ENCODE data around the gene SH3PXD2A. TPM values are rescaled to one million over a fixed set of nuclear protein-coding genes. Genes with fewer than 3 reads are reported as not detected.

SH3PXD2A gene
- total RNA-seq, 1 experiment from 2014 or later, result 4.5 TPM

DNA sequence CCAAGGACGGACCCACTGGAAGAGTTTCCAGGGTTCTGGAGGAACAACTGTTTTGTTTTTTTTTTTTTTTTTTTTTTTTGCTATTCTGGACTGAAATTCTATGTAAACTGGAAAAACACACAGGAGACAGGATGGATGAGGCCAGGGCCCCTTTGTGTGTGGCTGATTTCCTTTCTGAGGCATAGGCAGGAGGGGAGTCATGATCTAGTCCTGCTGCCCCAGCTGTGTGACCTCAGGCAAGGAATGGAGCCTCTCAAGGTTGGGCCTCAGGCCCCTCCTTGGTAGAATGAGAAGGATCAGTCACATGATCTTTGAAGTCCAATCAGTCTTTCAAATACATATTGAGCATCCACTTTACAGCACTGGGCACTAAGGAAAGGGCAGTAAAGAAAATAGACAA, 87.6 kb downstream of the SH3PXD2A start:
- H4K5ac ChIP-seq (ENCODE audit: insufficient read length, low read depth, low read length), result no peak overlapping the region
- no peaks in the 10 kb centered on the region for H3K9me3 Mint-ChIP-seq
- H2BK12ac ChIP-seq (ENCODE audit: insufficient read length, low read depth, low read length), result no peak overlapping the region
- H2BK120ac ChIP-seq (ENCODE audit: low read depth, low read length, poor library complexity, severe bottlenecking), result no peak overlapping the region
- H3K27me3 Mint-ChIP-seq (ENCODE audit: low read depth), result peaks cover 6% of the 10 kb centered on the region; the same call in 1 of the 2 replicates
- H3T11ph ChIP-seq (ENCODE audit: low read length), result no peak overlapping the region
- peaks cover 8% of the 10 kb centered on the region for H3K23me2 ChIP-seq (ENCODE audit: insufficient read length, low read depth, low read length, poor library complexity, severe bottlenecking)
- H2AFZ ChIP-seq (ENCODE audit: low read length), result no peak overlapping the region
- peaks cover 53 to 61% of the 10 kb centered on the region in 2 experiments for H3K4me1 Mint-ChIP-seq
- no CpG with 5 or more reads among the region's 1 CpG for WGBS (ENCODE audit: extremely low coverage, insufficient read length, low lambda C conversion rate)
- peaks cover 8% of the 10 kb centered on the region; the same call in 1 of the 2 replicates for H3K4me1 ChIP-seq (ENCODE audit: insufficient read depth, low read length)
- no peak overlapping the region for H3K18ac ChIP-seq (ENCODE audit: insufficient read length, low read depth, low read length)
- no peaks in the 10 kb centered on the region for H3K36me3 Mint-ChIP-seq (ENCODE audit: insufficient read depth in 1 of 3, low read depth in 3 of 3)
- H2BK20ac ChIP-seq (ENCODE audit: low read depth, low read length, poor library complexity, severe bottlenecking), result no peak overlapping the region
- no peak overlapping the region for H4K8ac ChIP-seq (replicated peaks; ENCODE audit: insufficient read length, low read depth, low read length)
- H4K20me1 ChIP-seq (ENCODE audit: control insufficient read depth, insufficient read depth, insufficient read length), result no peaks in the 10 kb centered on the region
- H3K4me2 ChIP-seq (ENCODE audit: insufficient read depth, insufficient read length, low read length), result no peak overlapping the region
- H3K9ac ChIP-seq (ENCODE audit: extremely low read depth, insufficient read length, low read length), result no peak overlapping the region
- no peaks in the 10 kb centered on the region for H3K79me2 ChIP-seq (ENCODE audit: insufficient read depth, low read length)
- no peaks in the 10 kb centered on the region for H3K27me3 ChIP-seq (ENCODE audit: insufficient read depth, low read length)
- no peaks in the 10 kb centered on the region for H3K9me3 ChIP-seq (ENCODE audit: control insufficient read depth, low read depth, low read length)
- peak overlapping the region in 1 of 3 experiments; percentile 1; a peak in 1 of 7 replicates for H3K27ac Mint-ChIP-seq
- no peak overlapping the region for H2BK15ac ChIP-seq (ENCODE audit: low read depth, low read length)
- H4K91ac ChIP-seq (ENCODE audit: insufficient read length, low read depth, low read length), result no peak overlapping the region
- H3K79me1 ChIP-seq (ENCODE audit: insufficient read depth, low read depth, low read length, poor library complexity, severe bottlenecking), result no peaks in the 10 kb centered on the region
- H3K4ac ChIP-seq (ENCODE audit: low read depth, low read length), result no peak overlapping the region
- H3K23ac ChIP-seq (ENCODE audit: insufficient read length, low read depth, low read length), result no peak overlapping the region
- no peak overlapping the region for H3K4me3 Mint-ChIP-seq
- no peak overlapping the region for H3K27ac ChIP-seq (ENCODE audit: insufficient read length, low read depth, low read length)
- no peak for DNase-seq
- H2AK5ac ChIP-seq (ENCODE audit: insufficient read length, low read length), result no peak overlapping the region
- no peak overlapping the region for H2BK5ac ChIP-seq (ENCODE audit: insufficient read length, low read length)
- no peak overlapping the region for H3K56ac ChIP-seq (ENCODE audit: insufficient read length, low read depth, low read length)
- no peak overlapping the region for H3K14ac ChIP-seq (ENCODE audit: insufficient read depth, low read length)
- TF ChIP-seq, protein P1, sequence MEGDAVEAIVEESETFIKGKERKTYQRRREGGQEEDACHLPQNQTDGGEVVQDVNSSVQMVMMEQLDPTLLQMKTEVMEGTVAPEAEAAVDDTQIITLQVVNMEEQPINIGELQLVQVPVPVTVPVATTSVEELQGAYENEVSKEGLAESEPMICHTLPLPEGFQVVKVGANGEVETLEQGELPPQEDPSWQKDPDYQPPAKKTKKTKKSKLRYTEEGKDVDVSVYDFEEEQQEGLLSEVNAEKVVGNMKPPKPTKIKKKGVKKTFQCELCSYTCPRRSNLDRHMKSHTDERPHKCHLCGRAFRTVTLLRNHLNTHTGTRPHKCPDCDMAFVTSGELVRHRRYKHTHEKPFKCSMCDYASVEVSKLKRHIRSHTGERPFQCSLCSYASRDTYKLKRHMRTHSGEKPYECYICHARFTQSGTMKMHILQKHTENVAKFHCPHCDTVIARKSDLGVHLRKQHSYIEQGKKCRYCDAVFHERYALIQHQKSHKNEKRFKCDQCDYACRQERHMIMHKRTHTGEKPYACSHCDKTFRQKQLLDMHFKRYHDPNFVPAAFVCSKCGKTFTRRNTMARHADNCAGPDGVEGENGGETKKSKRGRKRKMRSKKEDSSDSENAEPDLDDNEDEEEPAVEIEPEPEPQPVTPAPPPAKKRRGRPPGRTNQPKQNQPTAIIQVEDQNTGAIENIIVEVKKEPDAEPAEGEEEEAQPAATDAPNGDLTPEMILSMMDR (conservative IDR thresholded peaks at IDR 0.05), result no peak

Data from H9 (cell line).